PC-3 (cell line): ENCODE measurements around the gene PDSS2.

Experiments
- CTCF ChIP-seq: fragments of 300-600 bp; sonication (generic); conservative IDR thresholded peaks from 2 replicates; pipeline ENCODE4 v1.5.1; 2017; ENCODE audit warnings: antibody characterized with exemption, low read depth, mild to moderate bottlenecking, low read length
- EZH2 ChIP-seq: fragments of 300-600 bp; sonication (generic); IDR thresholded peaks from one replicate; pipeline ENCODE4 v1.6.1; 2017; ENCODE audit warnings: antibody characterized with exemption, mild to moderate bottlenecking, low read length; ENCODE audit not compliant: unreplicated experiment
- EZH2phosphoT487 ChIP-seq: fragments of 300-600 bp; sonication (generic); IDR thresholded peaks from 2 replicates; pipeline ENCODE4 v1.6.1; 2018; ENCODE audit warnings: mild to moderate bottlenecking, antibody characterized with exemption, low read length, borderline replicate concordance

GRCh38 chr6:107386904-107387303, 72.5 kb downstream of the PDSS2 start:
- no peak for TF ChIP-seq CTCF
- no peak for TF ChIP-seq EZH2phosphoT487
- no peak for TF ChIP-seq EZH2
